Activated naive CD4-positive, alpha-beta T cell treated with anti-CD3 and anti-CD28 coated beads, Interleukin-2, amount 50 U/mL, for 16 hours (primary cell): Measurements from ENCODE around the gene STRN3.
A peak's percentile ranks its signal among the peaks of the same experiment; 100 is the strongest.
"Not testable (repeated sequence)": the region's sequence is repeated elsewhere in the genome, so short reads cannot be mapped to it uniquely, and the experiment has no call there.

Experiments
- DNase-seq: peaks from one replicate; pipeline ENCODE4 v3.0.0-alpha.2; 2020

Gene STRN3

GRCh38 chr14:31030469-31030868, 4.3 kb upstream of the STRN3 start:
- DNase-seq = no peak

GRCh38 chr14:31029016-31029970, 3.1 kb upstream of the STRN3 start:
- DNase-seq = no peak

DNA sequence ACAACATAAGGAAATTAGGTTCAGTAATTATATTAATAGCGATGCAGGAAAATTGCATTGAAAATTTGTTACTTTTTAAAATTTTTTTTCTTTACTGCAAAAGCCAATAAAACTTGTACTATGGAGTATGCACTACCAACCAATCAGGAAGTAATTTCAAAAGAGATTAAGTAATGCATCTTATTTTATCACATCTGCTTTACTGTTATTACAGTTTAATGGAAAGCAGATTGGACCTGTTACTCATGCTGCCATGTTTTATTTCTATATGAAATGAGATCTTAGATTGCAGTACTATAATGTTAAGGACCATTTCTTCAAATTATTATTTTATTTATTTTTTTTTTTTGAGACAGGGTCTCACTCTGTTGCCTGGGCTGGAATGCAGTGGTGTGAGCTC, 1.7 kb upstream of the STRN3 start:
- DNase-seq = no peak

DNA sequence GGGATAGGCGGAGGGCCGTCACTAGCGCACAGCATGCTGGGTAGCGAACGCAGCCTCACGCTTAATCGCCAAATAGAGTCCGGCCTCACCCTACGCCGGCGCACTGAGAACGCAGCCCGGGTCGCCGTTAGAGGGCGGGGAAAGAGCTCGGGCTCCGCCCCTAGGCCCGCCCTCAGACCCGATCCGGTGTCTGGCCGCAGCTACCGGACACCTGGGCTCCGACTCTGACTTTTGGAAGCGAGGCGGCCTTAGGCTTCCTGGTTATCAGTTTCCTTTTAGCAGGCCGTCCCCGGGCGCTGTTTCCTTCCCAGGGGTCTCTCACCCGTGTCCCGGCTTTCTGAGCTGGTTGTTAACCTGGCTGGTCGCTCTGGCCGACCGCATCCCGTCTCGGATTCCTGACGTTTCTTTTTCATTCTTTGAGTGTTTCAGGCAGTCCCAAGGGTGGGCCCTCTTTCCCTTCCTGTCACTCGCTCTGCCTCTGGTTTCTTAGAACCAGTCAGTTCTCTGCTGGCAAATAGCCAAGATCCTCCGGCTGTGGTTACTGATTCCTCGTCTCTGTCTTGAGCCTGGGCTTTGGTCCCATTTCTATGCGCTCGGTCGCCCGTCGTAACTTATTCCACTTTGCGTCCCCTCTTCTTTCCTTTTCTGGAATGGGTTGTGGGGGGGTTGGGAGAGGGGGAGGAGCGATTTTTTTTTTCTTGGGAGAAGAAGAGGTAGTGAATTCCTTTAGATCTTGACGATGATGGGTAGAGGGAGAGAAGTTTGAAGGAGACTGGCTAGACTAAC, 464 bp upstream of the STRN3 start:
- peak; percentile 91 for DNase-seq

GRCh38 chr14:31025367-31026076, 657 bp downstream of the STRN3 start, which contains the start of gene AP4S1:
AP4S1 (plus strand) TSS chr14:31025649; CDS start chr14:31066197, 40,548 bp downstream.
- peak; percentile 53 for DNase-seq

GRCh38 chr14:31024577-31025366, 1.4 kb downstream of the STRN3 start:
- no peak for DNase-seq

GRCh38 chr14:31024010-31024480, 2.1 kb downstream of the STRN3 start:
- no peak for DNase-seq

DNA sequence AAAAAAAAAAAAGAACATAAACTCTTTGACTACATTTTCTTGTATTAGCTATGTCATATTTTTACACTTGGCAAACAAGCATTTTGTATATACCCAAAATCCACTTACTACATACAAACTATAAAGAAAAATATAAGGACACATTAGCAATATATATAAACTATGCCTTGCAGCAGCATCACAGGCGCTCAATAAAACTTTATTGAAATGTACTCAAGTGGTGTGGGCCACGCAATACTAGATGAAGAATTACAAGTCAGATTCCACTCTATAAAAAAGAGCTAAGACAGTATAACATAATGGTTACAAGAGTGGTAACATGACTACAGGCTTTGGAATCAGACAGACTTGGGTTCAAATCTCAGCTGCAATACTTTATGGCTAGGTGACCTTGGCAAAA, 3.8 kb downstream of the STRN3 start:
- no peak for DNase-seq

- no peak for DNase-seq
Measured at GRCh38 chr14:31021576-31021949, 4.6 kb downstream of the STRN3 start.

DNA sequence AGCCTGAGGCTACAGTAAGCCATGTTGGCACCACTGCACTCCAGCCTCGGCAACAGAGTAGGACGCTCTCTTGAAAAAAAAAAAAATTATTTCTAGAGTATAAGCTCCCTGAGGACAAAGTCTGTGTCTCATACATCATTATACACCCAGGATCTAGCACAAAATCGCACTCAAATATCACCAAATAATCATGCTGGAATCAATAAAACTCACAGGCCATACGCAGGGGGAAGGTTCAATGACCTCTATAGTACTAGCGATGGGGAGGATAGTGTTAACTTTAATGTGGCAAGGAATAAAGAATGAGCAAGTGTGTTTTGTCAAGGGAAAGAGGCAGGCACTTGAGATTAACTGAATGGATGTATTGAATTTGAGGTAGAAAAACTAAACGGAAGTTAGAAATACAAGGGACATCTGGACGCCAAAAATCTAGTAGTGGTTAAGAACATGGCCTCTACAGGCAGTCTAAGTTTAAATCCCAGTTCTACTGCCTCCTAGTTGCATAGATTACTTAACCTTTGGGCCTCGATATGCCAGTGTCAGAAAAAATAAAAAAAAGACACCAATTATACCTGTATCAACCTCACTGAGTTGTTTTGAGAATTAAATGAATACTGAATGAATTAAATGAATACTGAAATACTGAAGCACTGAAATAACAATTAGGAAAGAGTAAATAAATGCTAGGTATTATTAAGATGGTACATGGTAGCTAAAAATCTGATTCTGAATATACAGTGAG, 5.2 kb downstream of the STRN3 start:
- no peak for DNase-seq

DNA sequence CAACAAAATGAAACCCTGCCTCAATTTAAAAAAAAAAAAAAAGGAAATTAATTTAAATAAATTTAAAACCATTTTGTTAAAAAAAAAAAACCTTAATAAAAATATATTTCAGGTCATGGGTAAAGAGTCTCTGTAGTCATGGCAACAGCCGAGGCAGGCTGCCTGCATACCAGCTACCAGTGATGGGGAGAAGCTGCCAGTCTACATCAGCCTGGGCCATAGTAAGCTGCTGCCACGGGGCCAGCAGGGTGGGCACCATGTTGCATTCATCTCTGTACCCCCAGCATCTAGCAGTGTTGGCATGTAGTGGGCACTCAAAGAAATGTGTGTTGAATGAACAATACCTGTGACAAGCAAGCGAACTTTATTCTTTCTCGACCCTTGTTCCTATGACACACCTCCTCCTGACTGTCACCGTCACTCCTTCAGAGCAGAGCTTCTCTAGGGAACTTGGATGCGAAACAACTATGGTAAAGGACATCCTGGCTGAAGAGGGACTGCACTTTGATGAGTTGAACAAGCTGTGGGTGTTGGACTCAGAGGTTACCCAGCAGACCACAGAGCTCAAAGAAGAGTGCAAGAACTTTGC, 8.0 kb downstream of the STRN3 start:
- no peak for DNase-seq

DNA sequence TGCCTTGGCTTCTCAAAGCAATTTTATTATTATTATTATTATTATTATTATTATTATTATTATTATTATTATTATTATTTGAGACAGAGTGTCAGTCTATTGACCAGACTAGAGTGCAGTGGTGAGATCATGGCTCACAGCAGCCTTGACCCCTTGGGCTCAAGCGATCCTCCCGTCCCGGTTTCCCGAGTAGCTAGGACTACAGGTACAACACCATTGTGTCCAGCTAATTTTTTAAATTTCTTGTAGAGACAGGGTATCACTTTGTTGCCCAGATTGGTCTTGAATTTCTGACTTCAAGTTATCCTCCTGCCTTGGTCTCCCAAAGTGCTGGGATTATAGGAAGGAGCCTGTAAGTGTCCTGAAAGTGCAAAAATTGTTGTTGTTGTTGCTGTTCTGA, 12.3 kb downstream of the STRN3 start:
- DNase-seq = no peak

DNA sequence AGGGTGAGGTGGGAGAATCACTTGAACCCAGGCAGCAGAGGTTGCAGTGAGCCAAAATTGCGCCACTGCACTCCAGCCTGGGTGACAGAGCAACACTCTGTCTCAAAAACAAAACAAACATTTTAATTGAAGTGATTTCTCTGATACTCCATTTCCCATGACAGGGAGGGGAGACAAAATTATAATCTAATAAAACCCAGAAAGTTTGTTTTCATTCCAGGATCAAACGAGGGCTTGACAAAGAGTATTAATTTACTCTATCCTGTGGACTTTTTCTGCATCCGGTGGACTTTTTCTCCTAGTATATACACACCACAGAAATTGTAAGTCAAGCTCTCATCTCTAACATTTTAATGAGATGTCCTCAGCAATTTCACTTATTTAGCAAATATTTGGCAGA, 15.2 kb downstream of the STRN3 start:
- DNase-seq = no peak

DNA sequence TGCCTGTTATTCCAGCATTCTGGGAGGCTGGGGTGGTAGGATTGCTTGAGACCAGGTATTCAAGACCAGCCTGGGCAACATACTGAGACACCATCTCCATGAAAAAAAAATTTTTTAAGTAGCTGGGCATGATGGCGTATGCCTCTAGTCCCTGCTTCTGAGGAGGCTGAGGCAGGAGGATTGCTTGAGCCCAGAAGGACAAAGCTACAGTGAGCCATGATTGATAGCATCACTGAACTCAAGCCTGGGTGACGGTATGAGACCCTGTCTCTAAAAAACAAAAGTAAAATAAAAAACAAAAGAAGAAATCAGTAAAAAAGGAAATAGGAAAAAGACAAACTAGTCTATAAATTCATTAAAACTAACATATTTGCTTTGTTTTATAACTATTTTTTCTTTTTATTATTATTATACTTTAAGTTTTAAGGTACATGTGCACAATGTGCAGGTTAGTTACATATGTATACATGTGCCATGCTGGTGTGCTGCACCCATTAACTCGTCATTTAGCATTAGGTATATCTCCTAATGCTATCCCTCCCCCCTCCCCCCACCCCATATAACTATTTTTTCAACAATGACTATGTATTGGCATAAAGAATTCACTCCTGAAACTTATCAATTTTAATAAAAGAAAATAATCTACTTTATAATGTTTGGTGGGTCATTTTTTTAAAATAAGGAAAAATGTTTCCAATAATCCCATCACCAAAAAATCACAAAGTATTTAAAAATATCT, 16.2 kb downstream of the STRN3 start:
- DNase-seq = no peak

DNA sequence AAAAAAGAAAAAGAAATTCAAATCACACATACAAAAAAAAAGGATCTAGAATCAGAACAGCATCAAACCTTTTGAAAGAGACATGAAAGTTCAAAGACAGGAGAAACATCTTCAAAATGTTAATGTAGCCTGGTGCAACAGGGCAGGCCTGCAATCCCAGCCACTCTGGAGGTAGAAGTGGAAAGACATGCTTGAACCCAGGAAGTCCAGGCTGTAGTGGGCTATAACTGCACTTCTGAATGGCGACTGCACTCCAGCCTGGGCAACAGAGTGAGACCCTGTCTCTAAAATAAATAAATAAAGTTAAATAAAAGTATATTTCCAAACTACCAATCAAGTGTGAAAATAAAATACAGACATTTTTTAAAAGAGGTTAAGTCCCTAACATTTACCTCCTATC, 19.5 kb downstream of the STRN3 start:
- no peak for DNase-seq

DNA sequence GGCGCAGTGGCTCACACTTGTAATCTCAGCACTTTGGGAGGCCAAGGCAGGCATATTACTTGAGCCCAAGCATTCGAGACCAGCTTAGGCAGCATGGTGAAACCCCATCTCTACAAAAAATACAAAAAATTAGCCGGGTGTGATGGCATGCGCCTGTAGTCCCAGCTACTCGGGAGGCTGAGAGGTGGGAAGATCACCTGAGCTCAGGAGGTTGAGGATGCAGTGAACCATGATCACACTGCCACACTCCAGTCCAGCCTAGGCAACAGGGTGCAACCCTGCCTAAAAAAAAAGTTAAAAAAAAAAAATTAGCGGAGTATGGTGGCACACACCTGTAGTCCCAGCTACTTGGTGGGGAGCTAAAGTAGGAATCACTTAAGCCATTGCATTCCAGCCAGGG, 22.2 kb downstream of the STRN3 start:
- DNase-seq = not testable (repeated sequence)

- no peak for DNase-seq
Measured at GRCh38 chr14:31003284-31003683, 22.9 kb downstream of the STRN3 start.

DNA sequence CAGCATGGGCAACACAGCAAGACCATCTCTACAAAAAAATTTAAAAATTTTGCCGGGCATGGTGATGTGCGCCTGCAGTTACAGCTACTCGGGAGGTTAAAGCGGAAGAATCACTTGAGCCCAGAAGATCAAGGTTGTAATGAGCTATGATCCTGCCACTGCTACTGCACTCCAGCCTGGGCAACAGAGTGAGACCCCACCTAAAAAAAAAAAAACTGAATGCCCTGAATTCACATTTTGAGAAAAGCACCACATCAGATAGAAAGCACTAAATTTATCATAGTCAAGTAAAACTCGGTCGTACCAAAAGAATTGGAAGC, 24.9 kb downstream of the STRN3 start:
- no peak for DNase-seq

- no peak for DNase-seq
Measured at GRCh38 chr14:31000629-31001338, 25.4 kb downstream of the STRN3 start.
